ENCODE data around the gene ARHGAP29.

Gene ARHGAP29

DNA sequence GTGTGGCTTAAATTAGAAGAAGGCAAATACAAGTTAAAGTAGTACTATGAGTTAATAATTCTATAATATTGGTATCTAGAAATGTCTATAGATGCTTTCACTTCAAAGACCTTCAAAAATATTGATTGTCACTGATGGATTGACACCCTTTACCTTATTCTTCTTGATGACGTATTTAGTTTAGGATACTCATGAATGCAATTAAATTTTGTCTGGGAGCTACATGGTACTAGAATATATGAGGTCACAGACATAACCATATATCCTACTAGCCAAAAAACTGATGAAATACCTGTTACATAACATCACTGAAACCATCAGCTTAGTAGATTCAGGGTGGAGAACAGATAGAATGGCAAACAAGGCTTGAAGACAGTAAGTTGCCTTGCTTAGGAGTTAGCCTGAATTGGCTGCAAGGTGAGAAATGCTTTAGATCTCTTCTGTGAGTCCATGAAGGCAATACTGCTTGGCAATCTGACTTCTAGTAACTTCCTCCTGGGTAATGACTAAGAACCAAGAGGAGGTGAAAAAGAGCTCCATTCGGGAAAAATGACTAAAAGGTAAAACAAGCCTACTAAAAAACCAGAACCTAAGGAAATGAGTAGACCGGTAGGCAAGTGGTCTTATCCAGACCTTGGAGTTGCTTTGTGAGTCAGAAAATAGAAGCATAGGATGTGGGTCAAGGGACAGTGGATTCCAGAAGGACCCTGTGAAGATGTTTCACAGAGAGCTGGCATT is 16.9 kb upstream of the ARHGAP29 start:
- TF ChIP-seq, protein P1, sequence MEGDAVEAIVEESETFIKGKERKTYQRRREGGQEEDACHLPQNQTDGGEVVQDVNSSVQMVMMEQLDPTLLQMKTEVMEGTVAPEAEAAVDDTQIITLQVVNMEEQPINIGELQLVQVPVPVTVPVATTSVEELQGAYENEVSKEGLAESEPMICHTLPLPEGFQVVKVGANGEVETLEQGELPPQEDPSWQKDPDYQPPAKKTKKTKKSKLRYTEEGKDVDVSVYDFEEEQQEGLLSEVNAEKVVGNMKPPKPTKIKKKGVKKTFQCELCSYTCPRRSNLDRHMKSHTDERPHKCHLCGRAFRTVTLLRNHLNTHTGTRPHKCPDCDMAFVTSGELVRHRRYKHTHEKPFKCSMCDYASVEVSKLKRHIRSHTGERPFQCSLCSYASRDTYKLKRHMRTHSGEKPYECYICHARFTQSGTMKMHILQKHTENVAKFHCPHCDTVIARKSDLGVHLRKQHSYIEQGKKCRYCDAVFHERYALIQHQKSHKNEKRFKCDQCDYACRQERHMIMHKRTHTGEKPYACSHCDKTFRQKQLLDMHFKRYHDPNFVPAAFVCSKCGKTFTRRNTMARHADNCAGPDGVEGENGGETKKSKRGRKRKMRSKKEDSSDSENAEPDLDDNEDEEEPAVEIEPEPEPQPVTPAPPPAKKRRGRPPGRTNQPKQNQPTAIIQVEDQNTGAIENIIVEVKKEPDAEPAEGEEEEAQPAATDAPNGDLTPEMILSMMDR (conservative IDR thresholded peaks at IDR 0.05; ENCODE audit: low read length), result no peak
- H3K4me3 ChIP-seq (ENCODE audit: low read length), result no peak overlapping the region
- DNase-seq (ENCODE audit: low read depth), result peak; percentile 50

DNA sequence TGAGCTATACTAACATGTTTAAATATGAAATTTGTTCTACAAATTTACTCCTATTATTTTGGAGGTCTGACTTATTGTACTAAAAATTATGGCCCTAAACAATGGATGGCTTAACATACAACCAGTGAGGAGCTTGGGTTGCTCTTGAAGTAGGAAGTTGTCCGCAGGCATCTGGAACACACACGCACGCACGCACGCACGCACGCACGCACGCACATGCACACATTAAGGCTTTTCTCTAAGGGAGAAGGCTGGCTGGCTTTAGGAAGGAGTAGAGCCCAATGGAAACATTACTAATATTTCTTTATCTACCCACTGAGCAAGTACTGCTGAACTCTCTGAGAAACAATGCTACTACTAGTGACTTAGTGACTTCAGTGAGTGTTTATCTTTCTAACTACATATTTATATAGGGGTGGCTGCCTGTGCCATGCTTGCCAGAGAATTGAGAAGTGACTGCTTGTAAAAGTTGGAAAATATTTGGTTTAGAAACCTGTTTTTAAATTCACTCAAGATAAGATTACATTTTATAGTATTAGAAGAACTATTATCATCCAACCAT is 16.2 kb upstream of the ARHGAP29 start:
- TF ChIP-seq, protein P1 (conservative IDR thresholded peaks at IDR 0.05; ENCODE audit: low read length), result no peak
- no peak overlapping the region for H3K4me3 ChIP-seq (ENCODE audit: low read length)
- DNase-seq (ENCODE audit: low read depth), result no peak

DNA sequence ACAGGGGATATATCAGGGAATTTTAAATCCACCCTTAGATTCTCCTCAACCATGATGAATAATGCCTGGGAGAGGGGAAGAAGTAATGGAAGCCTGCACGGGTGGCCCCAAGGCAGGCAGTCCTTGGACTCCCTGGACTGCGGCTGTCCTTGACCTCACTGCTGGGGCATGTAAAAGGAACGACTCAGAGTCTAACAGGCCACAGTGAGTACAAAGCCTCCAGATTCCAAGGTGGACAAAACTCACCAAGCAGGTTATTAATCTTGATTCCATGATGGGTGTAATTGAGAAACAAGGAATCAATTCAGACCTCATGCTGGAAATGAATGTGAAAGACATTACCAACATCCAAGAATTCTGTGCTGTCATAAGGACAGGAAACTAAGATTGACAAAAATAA is 13.0 kb upstream of the ARHGAP29 start:
- H3K4me3 ChIP-seq (ENCODE audit: low read length), result no peak overlapping the region
- DNase-seq (ENCODE audit: low read depth), result no peak
- TF ChIP-seq, protein P1 (conservative IDR thresholded peaks at IDR 0.05; ENCODE audit: low read length), result no peak

DNA sequence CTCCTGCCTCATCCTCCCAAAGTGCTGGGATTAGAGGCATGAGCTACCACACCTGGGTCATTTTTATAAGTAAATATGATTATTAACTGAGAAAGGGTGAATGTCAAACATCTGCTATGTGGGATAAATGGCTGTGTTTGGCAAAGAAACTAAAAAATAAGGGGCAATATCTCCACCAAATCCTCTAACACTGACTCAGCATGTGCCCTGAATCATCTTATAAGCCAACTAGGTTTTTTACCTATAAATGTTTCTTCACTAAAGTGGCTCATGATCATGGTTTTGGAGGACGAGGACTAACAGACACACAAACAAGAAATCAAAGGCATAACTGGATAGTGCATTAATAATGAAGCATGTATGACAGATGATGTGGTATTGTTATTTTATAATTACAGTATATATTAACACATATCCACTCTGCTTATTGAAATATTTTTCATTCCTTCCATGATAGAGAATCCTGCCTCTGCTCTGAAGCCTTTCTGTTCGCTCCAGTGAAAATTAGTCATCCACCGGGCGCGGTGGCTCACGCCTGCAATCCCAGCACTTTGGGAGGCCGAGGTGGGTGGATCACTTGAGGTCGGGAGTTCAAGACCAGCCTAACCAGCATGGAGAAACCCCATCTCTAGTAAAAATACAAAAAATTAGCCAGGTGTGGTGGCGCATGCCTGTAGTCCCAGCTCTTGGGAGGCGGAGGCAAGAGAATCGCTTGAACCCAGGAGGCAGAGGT is 11.7 kb upstream of the ARHGAP29 start:
- DNase-seq (ENCODE audit: low read depth), result no peak
- TF ChIP-seq, protein P1 (conservative IDR thresholded peaks at IDR 0.05; ENCODE audit: low read length), result no peak
- H3K4me3 ChIP-seq (ENCODE audit: low read length), result no peak overlapping the region

DNA sequence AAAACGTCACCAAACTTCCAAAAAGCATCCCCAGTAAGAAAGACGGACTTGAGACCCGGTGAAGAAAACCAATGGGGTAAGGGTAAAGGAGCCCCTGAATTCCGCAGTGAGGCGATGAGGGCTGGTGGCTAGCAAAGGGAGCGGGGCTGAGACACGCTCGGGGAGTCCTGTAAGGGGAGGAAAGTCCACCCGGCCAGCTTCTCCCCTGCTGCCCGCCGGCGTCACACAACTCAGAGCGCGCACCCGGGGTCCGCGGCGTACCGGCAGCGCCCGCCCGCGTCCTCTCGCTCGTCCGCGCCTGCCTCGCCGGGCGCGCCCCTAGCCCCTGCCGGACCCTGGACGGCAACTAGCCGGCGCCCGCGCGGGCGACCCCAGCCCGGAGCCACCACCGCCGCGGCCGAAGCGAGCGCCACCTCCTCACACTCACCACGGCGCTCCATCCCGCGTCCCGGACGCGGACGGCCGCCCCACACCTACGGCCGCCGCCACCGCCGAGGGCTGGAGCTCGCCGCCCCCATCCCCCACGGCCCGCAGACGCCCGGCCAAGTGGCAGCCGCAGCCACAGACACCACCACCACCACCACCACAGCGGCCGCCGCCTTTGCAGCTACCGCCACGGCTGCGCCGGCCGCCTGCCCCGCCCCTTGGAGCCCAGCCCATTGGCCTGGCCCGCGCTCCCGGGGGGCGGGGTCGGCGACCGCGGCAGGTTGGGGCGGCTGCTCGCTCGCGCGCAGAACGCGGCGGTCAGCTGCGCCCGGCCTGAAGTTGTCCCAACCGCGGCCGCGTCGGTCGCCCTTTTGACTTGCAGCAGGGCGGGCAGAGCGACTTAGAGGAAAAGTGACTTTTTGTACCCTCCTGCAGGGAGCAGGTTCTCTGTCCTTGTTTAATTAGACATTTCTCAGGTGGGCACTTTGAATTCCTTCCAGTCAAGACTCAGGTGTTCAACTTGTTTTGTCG is 10.0 kb upstream of the ARHGAP29 start:
- DNase-seq (ENCODE audit: low read depth), result peak; percentile 57
- TF ChIP-seq, protein P1 (conservative IDR thresholded peaks at IDR 0.05; ENCODE audit: low read length), result no peak
- peak overlapping the region; percentile 81 for H3K4me3 ChIP-seq (ENCODE audit: low read length)

DNA sequence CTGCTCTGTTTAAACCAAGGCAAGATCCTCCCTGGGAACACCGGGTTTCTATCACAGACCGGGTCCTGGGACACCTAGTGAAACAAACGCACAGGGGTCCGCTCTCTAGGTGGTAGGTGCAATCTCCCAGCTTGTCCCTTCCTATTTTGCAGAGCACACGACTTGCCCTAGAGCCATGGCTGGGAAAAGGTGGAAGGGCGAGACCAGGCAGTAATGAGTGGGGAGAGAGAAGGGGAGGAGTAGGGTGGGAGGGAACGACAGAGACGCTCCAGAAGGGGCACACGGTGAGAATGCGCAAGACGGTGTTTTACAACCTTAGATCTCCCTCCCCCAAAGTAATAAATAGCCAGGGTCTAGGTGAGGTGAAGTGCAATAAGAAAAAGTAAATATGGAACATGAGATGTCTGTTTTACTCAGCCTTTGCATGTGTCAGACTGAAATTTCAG is 9.3 kb upstream of the ARHGAP29 start:
- DNase-seq (ENCODE audit: low read depth), result no peak
- TF ChIP-seq, protein P1 (conservative IDR thresholded peaks at IDR 0.05; ENCODE audit: low read length), result no peak
- H3K4me3 ChIP-seq (ENCODE audit: low read length), result peak overlapping the region; percentile 81

Measured in AG10803 (cell line).